ENCODE results near the gene CHST3.
"Not testable (repeated sequence)": the region's sequence is repeated elsewhere in the genome, so short reads cannot be mapped to it uniquely, and the experiment has no call there.

The CHST3 gene, protein sequence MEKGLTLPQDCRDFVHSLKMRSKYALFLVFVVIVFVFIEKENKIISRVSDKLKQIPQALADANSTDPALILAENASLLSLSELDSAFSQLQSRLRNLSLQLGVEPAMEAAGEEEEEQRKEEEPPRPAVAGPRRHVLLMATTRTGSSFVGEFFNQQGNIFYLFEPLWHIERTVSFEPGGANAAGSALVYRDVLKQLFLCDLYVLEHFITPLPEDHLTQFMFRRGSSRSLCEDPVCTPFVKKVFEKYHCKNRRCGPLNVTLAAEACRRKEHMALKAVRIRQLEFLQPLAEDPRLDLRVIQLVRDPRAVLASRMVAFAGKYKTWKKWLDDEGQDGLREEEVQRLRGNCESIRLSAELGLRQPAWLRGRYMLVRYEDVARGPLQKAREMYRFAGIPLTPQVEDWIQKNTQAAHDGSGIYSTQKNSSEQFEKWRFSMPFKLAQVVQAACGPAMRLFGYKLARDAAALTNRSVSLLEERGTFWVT

DNA sequence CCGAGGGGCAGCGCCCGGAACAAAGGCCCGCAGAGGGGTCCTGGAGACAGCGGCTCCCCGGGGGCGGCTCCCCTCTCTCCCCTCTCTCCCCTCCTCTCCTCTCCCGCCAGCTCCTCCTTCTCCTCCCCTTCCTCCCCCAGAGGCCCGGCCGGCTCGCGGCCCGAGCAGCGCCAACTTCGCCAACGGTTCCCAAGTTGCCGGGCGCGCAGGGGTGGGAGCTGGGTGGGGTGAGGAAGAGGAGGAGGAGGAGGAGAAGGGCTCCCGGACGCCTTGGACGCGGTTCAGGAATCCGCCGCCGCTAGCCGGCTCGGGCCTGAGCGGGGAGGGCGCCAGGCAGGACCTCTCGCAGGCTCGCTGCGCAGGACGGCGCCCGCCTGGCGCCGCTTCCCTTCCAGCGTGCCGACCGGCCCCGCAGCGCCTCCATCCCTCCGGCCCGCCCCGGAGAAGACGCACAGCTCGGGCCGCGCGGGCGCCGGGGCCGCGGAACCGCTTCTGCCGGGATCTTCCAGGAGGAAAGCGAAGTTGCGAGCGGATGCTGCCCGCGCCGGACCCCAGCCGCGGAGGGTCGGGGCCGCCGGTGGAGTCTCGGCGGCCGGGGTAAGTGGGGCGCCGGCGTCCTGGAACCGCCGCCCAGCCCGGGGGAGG, at the start of gene CHST3:
CHST3 (plus strand) TSS at position 298 of the 645 bp plus-strand sequence. CDS start 41,448 bp downstream, outside the sequence.
- no peak for DNase-seq (ENCODE audit: low read depth in 2 of 2)

DNA sequence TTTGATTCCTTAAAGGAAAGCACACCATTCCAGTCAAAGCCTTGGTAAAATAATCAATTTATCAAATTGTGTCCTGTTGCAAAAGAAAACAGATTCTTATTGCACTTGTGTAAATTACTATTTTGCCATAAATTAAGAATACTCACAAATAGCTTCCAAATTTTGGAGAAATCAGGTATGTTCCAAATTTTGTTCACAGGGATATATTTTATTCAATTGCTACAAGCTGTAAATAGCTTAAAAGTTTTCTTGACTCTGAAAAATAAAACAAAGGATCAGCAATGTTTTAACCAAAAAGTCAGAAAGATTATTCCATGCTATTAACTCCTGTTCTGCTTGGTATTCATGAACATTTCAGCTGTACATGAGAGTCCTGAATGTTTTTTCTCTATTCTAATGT, 47.4 kb upstream of the CHST3 start:
- DNase-seq (ENCODE audit: low read depth in 2 of 2): no peak

DNA sequence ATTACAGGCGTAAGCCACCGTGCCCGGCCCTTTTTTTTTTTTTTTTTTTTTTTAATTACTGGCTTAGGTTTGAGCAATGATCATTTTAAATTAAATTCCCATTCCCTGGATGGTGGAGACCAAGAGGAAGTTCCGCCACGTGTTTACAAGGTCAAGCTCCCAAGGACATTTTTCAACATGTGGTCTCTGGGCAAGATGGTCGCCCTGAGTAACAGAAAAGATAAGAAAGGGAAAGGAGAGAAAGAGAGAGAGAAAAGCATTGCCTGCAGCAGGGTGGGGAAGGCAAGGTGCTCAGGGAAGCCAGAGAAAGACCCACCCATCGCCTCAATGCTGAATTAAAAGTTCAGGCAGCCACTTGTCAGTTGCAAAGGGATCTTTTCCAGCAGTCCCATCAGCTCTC, 45.2 kb upstream of the CHST3 start:
- DNase-seq (ENCODE audit: low read depth in 2 of 2): no peak

DNA sequence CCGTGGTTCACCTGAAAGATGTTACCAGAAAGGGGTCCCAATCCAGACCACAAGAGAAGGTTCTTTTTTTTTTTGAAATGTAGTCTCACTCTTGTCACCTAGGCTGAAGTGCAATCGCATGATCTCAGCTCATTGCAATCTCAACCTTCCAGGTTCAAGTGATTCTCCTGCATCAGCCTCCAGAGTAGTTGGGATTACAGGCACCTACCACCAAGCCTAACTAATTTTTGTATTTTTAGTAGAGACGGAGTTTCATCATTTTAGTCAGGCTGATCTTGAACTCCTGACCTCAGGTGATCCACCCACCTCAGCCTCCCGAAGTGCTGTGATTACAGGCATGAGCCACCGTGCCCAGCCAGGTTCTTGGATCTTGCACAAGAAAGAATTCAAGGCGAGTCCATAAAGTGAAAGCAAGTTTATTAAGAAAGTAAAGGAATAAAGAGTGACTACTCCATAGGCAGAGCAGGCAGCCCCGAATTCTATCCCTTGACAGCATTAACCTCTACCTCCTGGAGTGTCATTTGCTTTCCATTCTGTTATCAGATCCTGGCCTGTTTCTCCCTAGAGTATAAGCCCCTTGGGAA, 44.1 kb upstream of the CHST3 start:
- not testable (repeated sequence) for DNase-seq (ENCODE audit: low read depth in 2 of 2)

DNA sequence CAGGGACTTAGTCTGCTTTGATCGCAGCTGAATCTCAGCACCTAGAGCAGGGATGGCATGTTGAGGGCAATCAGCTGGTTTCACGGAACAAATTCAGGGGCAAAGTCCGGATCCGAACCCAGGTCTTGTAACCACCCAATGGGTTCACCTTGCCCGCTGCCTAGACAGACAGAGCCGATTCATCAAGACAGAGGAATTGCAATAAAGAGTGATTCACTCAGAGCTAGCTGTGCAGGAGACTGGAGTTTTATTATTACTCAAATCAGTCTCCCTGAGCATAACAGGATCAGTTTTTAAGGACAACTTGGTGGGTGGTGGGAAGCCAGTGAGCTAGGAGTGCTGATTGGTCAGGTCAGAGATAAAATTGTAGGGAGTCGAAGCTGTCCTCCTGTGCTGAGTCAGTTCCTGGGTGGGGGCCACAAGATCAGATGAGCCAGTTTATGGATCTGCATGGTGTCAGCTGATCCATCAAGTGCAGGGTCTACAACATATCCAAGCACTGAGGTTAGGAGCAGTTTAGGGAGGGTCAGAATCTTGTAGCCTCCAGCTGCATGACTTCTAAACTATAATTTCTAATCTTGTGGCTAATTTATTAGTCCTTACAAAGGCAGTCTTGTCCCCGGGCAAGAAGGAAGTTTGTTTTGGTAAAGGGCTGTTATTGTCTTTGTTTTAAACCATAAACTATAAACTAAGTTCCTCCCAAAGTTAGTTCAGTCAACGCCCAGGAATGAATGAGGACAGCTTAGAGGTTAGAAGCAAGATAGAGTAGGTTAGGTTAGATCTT, 43.5 kb upstream of the CHST3 start:
- DNase-seq (ENCODE audit: low read depth in 2 of 2): no peak

DNA sequence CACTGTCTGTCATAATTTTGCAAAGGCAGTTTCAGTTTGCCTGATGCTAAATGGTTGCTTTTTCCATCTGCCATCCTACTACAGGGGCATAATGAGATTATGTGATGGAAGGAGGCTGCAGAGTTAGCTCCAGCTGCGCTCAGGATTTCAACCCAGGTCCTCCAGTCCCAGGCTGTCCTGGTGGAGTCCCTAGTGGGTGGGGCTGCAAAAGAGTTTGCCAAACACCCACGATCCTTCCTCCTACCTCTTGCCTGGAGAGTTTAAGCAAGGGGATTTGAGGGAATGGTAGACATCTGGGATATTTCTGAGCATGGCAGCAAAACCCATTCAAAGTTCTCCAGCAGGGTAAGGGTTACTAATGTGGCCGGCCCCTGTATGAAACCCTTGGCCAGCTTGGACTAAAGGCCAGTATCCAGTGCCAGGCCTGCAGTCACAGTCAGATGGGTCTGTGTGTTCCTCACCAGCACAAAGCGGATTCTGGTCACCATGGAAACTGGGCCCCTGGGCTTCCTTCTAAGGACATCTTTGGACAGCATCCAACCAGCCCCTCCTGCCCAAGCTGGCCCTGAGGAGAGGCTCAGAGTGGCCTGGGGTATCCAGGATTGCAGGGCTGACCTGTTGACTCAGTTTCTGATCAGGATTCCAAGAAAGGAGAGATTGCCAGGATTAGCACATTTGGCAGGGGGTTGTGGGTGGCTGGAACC, 42.7 kb upstream of the CHST3 start:
- DNase-seq (ENCODE audit: low read depth in 2 of 2): no peak

DNA sequence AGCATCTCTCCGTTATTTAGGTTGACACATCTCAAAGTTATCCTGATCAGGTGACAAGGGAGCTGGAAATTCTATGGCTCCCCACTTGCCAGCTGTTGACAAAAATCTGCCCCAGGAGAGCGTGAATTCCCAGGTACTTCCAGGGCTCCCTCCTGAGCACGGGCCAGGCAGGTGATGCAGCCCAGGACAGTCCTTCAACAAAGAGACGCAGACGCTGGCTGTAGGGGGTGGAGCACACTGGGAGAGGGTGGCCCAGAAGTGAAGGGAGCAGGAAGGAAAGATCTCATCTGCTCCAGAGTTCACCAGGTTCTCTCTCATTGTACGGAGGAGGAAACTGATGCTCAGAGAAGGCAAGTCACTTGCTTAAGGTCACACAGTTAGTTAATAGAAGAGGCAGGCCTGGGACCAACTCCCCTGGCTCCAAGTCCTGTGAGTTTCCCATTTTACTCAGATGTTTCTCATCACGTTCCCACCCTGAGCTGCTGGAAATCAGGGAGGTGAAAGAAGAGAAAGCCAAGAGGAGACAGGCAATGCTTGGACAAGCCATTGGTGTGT, 41.0 kb upstream of the CHST3 start:
- DNase-seq (ENCODE audit: low read depth in 2 of 2): no peak

DNA sequence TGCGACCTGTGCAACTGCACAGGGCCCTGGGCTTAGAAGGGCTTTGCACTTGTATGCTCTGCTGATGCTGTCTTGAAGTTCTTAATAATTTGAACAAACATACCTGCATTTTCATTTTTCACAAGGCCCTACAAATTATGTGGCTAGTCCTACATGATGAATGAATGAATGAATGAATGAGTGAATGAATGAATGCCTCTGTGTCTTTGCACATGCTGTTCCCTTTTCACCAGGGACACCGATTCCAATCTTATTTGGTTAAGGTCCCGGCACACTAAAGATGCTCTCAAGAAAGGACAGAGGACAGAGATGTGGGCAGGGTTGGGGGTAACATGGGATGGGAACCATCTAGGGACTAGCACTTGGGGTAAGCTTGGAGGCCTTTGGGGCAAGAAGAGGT, 39.4 kb upstream of the CHST3 start:
- DNase-seq (ENCODE audit: low read depth in 2 of 2): no peak

DNA sequence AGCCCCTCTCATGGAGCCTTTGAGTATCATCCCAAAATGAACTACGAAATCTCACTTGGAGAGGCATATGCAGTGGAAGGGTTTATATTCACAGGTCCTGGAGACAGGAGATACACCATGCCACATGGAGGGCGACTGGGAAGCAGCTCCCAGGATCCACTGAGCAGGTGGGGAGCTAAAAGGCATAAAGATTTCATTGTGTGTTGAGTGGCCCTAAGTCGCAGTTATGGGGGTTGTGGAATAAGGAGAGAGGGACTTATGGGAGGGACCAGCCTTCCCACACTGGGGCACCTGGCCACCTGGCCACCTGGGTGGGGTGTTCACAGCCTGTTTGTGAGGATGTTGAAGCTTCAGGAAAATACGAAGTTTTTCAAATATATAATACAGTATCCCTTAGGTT, 37.0 kb upstream of the CHST3 start:
- DNase-seq (ENCODE audit: low read depth in 2 of 2): no peak

DNA sequence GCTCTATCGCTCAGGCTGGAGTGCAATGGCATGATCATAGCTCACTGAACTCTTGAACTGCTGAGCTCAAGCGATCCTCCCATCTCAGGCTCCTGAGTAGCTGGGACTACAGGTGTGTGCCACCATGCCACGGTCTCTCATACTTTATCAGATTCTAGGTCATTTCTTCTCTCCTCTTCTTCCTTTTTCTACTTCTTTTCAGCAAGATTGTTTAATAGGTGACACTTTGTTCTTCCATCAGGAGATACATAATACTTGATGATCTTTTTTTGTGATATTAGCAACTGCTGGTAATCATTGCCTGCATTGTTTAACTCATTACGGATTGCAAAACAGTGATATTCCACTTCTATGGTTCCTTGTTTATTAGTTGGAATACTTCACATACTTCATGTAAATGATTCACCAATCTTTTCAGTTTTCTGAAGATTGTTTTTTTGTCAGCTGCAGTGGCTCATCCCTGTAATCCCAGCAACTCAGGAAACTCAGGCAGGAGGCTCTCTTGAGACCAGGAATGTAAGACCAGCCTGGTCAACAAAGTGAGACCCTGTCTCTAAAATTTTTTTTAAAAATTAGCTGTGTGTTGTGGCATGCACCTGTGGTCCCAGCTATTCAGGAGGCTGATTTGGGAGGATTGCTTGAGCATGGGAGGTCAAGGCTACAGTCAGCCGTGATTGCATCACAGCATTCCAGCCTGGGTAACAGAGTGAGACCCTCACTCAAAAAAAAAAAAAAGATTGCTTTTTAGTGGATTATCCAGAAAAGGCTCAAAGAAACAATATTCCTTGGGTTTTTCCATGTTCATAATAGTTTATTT, 36.2 kb upstream of the CHST3 start:
- peak; percentile 25 to 40 for DNase-seq (ENCODE audit: low read depth in 2 of 2)

DNA sequence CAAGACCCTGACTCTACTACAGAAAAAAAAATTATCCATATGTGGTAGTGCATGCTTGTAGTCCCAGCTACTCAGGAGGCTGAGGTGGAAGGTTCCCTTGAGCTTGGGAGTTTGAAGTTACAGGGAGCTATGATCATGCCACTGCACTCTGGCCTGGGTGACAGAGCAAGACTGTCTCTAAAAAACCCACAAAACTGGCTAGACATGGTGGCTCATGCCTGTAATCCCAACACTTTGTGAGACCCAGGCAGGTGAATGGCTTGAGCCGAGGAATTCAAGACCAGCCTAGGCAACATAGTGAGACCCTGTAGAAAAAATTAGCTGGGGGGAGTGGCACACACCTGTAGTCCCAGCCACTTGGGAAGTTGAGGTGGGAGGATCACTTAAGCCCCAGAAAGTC, 32.9 kb upstream of the CHST3 start:
- DNase-seq (ENCODE audit: low read depth in 2 of 2): no peak

DNA sequence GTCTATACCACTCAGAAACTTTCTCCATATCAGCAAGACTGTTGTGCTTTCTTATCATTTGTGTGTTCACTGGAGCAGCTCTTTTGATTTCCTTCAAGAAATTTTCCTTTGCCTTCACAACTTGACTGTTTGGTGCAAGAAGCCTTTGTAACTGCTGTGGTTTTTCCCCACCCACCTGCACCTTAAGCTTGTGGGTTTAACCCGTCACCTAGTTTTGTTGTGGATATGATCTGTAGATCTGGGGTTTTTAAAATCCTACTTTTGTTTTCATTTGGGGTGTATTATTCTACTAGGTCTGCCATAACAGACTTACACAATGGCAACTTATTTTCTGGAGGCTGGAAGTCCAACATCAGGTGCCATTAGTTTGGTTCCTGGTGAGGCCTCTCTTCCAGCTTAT, 30.5 kb upstream of the CHST3 start:
- no peak for DNase-seq (ENCODE audit: low read depth in 2 of 2)

DNA sequence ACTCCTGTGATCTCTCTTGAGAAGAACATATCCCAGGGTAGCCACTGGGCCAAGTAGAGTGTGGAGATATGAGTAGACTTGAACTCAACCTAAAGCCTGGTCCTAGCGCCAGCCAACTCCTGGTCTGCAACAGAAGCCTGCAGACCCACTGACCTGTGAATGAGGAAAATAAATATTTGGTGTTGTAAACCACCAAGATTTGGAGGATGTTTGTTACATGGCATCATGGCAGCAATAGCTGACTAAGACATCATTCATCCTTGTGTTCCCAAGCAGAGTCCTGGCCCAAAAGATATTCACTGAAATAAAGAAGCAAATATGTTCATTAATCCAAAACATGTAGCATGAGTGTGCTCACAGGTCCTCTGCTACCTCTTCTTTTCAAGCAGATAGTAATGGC, 26.0 kb upstream of the CHST3 start:
- DNase-seq (ENCODE audit: low read depth in 2 of 2): no peak

DNA sequence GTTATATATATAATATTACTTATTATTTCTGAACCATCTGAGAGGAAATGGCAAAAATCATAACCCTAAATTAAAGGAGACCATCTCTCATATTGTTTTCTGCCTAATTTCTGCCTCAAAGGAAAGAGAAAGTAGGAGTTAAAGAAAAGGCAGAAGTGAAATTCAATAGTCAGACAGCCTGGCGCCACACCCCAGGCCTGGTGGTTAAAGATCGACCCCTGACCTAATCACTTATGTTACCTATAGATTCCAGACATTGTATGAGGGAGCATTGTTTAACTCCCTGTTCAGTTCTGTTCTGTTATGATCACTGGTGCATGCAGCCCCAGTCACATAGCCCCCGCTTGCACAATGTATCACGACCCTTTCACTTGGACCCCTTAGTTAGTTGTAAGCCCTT, 24.9 kb upstream of the CHST3 start:
- DNase-seq (ENCODE audit: low read depth in 2 of 2): no peak

DNA sequence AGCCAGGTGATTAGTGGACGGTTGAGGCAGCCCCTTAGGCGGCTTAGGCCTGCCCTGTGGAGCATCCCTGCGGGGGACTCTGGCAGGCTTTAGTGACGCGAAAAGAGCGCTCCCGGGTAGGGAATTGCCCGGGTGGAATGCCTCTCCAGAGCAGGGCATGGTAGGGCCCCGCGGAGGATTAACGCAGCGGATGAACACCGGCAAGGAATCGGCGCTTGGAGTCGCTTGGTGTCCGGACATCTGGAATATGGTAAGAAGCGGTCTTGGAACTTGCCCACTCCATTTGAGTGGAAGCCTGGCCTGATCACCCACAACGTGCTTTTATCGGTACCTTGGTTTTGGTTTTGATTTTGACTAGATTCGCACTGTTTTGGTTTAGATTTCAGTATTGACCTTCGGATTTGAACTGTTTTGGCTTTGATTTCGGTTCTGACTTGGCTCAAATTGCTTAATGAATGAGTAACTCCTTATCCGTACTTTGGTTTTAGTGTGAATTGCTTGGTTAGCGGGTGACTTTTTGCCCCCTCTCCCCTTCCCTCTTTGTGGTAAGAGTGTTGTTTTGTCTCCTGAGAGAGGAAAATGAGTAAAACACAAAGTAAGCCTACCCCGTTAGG, 24.2 kb upstream of the CHST3 start:
- no peak for DNase-seq (ENCODE audit: low read depth in 2 of 2)

DNA sequence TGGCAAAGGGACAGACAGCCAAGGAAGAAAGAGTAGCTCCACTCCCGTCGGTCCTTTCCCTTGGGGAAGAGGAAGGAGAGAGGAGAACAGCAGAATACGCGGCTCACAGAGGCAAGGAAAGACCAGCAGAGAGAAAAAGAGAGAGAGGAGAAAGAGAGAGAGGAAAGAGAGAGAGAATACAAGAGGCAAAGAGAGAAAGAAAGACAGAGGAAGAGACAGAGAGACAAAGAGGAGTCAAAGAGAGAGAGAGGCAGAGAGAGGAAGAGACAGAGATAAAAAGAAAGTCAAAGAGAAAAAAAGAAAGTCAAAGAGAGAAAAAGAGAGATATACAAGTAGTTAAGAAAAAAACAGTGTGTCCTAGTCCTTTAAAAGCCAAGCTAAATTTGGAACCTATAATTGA, 23.4 kb upstream of the CHST3 start:
- DNase-seq (ENCODE audit: low read depth in 2 of 2): no peak

DNA sequence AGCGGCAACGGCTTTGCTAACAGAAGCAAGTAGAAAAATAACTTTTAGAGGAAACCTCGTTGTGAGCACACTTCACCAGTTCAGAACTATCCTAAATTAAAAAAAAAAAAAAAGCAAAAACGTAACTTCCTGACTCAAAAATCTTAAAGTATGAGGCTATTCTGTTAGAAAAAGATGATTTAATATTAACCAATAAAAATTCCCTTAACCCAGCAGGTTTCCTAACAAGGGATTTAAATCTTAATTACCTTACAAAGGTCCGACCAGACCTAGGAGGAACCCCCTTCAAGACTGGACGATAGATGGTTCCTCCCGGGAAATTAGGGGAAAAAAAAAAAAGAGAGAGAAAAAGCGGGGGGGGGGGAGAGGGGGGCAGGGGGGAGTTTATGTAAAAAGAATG, 22.9 kb upstream of the CHST3 start:
- DNase-seq (ENCODE audit: low read depth in 2 of 2): no peak

DNA sequence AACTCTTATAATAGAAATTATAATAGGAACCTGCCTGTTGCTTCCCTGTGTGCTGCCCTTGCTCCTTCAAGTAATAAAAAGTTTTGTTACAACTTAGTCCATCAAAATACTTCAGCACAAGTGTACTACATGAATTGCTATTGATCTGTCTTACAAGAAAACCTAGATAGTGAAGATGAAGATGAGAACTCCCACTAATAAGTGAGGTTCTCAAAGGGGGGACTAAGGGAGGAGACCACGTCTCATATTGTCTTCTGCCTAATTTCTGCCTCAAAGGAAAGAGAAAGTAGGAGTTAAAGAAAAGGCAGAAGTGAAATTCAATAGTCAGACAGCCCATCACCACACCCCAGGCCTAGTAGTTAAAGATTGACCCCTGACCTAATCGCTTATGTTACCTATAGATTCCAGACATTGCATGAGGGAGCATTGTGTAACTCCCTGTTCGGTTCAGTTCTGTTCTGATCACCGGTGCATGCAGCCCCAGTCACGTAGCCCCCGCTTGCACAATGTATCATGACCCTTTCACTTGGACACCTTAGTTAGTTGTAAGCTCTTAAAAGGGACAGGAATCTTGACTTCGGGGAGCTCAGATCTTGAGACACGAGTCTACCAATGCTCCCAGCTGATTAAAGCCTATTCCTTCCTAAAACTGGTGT, 18.2 kb upstream of the CHST3 start:
- no peak for DNase-seq (ENCODE audit: low read depth in 2 of 2)

DNA sequence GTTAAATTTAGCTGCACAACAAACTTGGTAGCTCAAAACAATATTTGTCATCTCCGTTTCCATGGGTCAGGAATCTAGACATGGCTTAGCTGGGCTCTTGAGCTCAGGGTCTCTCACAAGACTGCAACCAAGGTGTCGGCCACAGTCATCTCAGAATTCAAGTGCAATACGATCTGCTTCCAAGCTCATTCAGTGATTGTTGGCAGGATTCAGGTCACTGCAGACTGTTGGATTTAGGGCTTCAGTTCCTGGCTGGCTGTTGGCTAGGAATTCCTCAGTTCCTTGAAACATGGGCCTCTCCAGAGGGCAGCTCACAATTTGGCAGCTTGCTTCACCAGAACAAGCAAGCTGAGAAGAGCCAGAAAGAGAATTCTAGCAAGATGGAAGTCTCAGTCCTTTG, 17.5 kb upstream of the CHST3 start:
- no peak for DNase-seq (ENCODE audit: low read depth in 2 of 2)

All from fibroblast of skin of left quadriceps (primary cell).